ENCODE measurements around the gene PSORS1C2.

- TF ChIP-seq CTCF (IDR thresholded peaks at IDR 0.05): no peak
- no peak for TF ChIP-seq POLR2A (IDR thresholded peaks at IDR 0.05)
Measured at GRCh38 chr6:31168606-31169005, 29.7 kb upstream of the PSORS1C2 start.

All from suprapubic skin (tissue), 3 donors.